Measurements from ENCODE around the gene FAM78B. TPM values are rescaled to one million over a fixed set of nuclear protein-coding genes. Genes with fewer than 3 reads are reported as not detected.

Gene FAM78B
- total RNA-seq, 1 donor from 2014 or later = 66.0 TPM

DNA sequence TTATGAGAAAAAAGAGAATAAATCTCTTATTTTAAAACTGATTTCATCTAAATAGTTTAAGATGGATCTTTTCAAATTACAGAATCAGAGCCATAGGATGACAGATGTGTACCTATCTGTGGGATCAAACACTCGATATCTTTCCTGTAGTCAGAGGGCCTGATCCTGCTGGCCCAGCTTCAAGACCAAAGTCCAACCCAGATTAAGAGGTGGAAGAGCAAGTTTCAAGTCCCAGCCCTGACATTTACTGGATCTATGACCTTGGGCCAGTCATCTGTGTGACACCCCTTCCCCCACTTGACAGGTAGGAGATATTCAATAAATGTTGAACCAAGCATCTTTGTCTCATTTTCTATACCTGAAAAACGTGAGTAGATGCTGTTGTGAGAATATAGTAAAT lies 140.7 kb downstream of the FAM78B start:
- Mint-ChIP-seq H3K27ac (ENCODE audit: unreplicated experiment) (no peak overlapping the region), H3K4me3 (ENCODE audit: unreplicated experiment) (no peak overlapping the region), H3K4me1 (ENCODE audit: low read depth, unreplicated experiment) (peaks cover 8% of the 10 kb centered on the region), H3K9me3 (ENCODE audit: unreplicated experiment) (peaks cover 1% of the 10 kb centered on the region), H3K27me3 (ENCODE audit: unreplicated experiment) (no peaks in the 10 kb centered on the region), H3K36me3 (ENCODE audit: unreplicated experiment) (no peaks in the 10 kb centered on the region)
- no peak for DNase-seq
- TF ChIP-seq, protein P1, sequence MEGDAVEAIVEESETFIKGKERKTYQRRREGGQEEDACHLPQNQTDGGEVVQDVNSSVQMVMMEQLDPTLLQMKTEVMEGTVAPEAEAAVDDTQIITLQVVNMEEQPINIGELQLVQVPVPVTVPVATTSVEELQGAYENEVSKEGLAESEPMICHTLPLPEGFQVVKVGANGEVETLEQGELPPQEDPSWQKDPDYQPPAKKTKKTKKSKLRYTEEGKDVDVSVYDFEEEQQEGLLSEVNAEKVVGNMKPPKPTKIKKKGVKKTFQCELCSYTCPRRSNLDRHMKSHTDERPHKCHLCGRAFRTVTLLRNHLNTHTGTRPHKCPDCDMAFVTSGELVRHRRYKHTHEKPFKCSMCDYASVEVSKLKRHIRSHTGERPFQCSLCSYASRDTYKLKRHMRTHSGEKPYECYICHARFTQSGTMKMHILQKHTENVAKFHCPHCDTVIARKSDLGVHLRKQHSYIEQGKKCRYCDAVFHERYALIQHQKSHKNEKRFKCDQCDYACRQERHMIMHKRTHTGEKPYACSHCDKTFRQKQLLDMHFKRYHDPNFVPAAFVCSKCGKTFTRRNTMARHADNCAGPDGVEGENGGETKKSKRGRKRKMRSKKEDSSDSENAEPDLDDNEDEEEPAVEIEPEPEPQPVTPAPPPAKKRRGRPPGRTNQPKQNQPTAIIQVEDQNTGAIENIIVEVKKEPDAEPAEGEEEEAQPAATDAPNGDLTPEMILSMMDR (IDR thresholded peaks at IDR 0.05; ENCODE audit: partially characterized antibody, unreplicated experiment) = no peak

DNA sequence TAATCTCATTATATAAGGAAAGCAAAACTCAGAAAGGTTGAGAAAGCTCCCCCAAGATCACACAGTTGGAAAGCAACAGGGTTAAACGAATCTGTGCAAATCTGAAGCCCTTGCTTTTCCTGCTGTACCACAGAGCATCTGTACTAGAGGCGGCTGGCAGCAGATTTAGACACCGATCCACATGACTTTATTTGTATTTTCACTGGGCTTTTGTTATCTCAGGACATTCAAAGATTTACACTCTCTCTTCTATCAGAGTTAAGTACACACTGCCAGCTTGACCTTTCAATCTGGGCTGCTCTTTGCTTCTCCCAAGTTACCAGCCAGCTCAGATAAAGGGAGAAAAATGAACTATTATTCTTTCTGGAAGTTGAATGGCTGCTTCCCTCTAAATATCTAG lies 146.6 kb downstream of the FAM78B start:
- no peak for DNase-seq
- Mint-ChIP-seq H3K27me3 (ENCODE audit: unreplicated experiment) (no peaks in the 10 kb centered on the region), H3K4me3 (ENCODE audit: unreplicated experiment) (no peak overlapping the region), H3K9me3 (ENCODE audit: unreplicated experiment) (peaks cover 1% of the 10 kb centered on the region), H3K27ac (ENCODE audit: unreplicated experiment) (no peak overlapping the region), H3K4me1 (ENCODE audit: low read depth, unreplicated experiment) (no peaks in the 10 kb centered on the region), H3K36me3 (ENCODE audit: unreplicated experiment) (peaks cover 3% of the 10 kb centered on the region)
- TF ChIP-seq, protein P1 (IDR thresholded peaks at IDR 0.05; ENCODE audit: partially characterized antibody, unreplicated experiment) = no peak

Small RNA genes lying within 50 kb of the gene (microRNA-seq; reads per million reads assigned to microRNA genes)
- gene MIR921 (ENCODE audit: unreplicated experiment) = not detected
